ENCODE results near the gene ALCAM.

Gene ALCAM

DNA sequence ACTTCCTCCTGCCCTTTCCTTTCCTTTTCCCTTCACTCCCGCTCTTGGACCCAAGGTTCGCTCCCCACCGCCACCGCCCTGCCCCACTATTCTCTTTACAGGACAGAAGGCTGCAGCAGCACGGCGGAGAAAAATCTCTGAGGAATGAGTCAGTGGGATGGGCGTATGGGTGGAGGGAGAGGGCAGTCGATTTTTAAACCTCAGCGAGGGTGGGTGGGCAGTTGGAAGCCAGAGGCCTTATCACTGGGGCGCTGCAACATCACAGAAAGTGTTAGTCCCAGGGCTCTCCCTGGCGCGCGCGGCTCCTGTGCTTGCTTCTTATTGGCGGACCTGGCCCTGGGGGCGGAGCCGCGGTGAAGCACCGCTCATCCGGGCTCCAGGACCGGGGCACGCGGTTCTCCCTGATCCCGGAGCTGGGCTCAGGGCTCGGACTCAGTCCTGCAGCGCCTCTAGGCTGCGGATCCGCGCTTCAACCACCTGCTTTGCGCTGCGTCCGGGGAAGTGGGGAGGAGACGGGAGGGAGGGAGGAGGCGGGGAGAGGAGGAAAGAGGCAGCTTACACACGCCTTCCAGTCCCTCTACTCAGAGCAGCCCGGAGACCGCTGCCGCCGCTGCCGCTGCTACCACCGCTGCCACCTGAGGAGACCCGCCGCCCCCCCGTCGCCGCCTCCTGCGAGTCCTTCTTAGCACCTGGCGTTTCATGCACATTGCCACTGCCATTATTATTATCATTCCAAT lies at the start of gene ALCAM:
TSS of gene ALCAM (plus strand) at position 584 of the 737 bp plus-strand sequence.
- peak; percentile 98 for DNase-seq (ENCODE audit: low read depth)
- H3K4me3 ChIP-seq (ENCODE audit: control insufficient read depth, low read depth, low read length) = peak within 1 kb of the TSS; percentile 89
- TF ChIP-seq, protein P1, sequence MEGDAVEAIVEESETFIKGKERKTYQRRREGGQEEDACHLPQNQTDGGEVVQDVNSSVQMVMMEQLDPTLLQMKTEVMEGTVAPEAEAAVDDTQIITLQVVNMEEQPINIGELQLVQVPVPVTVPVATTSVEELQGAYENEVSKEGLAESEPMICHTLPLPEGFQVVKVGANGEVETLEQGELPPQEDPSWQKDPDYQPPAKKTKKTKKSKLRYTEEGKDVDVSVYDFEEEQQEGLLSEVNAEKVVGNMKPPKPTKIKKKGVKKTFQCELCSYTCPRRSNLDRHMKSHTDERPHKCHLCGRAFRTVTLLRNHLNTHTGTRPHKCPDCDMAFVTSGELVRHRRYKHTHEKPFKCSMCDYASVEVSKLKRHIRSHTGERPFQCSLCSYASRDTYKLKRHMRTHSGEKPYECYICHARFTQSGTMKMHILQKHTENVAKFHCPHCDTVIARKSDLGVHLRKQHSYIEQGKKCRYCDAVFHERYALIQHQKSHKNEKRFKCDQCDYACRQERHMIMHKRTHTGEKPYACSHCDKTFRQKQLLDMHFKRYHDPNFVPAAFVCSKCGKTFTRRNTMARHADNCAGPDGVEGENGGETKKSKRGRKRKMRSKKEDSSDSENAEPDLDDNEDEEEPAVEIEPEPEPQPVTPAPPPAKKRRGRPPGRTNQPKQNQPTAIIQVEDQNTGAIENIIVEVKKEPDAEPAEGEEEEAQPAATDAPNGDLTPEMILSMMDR (conservative IDR thresholded peaks at IDR 0.05; ENCODE audit: control insufficient read depth, insufficient read depth, low read depth, low read length) = peak; percentile 55

DNA sequence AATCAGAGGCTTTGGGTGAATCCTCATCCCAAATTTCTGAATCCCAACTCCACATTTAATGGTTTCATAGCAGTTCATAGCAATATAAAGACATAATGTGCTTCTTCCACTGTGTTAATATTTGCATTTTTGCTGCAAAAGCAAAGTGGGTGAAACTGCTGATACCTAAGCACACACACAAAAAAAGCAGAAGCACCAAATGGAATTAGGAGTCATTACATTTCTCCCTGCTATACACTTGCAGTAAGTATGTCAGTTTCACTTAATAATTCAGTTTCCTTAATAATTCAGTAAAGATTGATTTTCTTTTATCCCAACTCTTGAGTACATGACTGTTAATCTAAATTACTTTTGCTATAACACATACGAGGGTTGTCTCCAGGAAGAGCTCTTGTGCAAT lies 48.9 kb upstream of the ALCAM start:
- no peak for DNase-seq (ENCODE audit: low read depth)
- TF ChIP-seq, protein P1 (conservative IDR thresholded peaks at IDR 0.05; ENCODE audit: control insufficient read depth, insufficient read depth, low read depth, low read length) = no peak
- H3K4me3 ChIP-seq (ENCODE audit: control insufficient read depth, low read depth, low read length) = no peak overlapping the region

DNA sequence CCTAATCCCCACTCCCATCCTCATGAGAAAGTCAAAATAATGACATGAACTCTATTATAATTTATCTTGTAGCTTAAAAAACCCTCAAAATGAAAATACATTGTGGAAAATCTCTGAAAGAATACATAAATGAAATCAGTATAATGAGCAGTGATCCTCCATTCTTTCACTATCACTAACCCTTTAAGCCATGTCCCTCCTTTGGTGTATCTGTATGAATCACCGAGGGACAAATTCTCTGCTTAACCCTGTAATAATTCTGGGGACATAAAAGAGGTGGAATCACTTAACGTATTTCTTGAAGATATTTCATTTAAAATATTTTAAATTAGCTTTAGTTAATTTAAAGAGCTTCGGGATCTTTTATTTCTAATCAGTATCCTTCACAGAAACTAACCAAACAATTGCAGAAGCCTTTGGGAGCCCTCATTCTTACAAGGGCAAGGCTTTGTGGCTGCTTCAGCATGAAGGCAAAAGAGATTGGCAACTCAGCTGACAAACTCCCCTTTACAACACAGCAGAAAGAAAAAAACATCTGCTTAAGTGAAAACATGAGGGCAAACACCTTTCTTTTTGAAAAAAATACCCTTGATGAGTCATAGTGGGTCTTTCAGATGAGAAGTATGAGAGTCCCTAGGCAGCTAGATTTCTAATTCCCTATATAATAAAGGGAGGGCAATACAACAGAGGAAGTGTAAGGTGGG lies 44.0 kb upstream of the ALCAM start:
- no peak overlapping the region for H3K4me3 ChIP-seq (ENCODE audit: control insufficient read depth, low read depth, low read length)
- peak; percentile 25 for DNase-seq (ENCODE audit: low read depth)
- TF ChIP-seq, protein P1 (conservative IDR thresholded peaks at IDR 0.05; ENCODE audit: control insufficient read depth, insufficient read depth, low read depth, low read length) = no peak

DNA sequence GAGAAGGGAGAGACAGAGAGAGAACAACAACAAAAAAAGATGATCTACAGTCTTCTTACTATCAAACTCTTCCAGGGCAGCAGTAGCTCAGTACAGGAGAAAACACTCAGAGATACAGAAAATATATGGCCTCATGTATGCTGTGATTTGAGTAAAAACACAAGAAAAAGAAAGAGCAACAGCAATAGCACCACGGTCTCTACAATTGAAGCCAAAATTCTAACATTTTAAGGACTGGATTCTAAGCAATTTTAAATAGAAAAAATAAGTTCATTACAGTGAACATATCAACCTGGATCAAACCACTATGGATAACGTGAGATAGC lies 43.5 kb upstream of the ALCAM start:
- TF ChIP-seq, protein P1 (conservative IDR thresholded peaks at IDR 0.05; ENCODE audit: control insufficient read depth, insufficient read depth, low read depth, low read length) = no peak
- H3K4me3 ChIP-seq (ENCODE audit: control insufficient read depth, low read depth, low read length) = no peak overlapping the region
- no peak for DNase-seq (ENCODE audit: low read depth)

DNA sequence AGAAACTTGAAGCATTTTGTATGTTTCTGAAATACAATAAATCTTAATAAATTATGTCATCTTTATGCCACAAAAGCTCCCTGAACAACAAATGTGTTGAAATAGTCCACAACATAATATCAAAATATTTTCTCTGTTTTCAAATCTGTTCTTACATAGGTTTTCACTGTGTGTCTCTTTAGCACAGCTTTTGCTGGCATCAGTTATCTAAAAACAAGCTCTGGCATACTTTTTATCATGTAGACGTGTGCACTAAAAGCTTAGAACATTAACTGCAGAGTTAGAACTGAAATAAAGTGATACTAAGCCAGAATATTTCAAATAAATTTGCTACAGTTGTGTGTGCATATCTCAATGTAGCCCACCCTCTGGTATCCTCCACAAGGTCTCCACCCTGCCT lies 41.8 kb upstream of the ALCAM start:
- no peak for DNase-seq (ENCODE audit: low read depth)
- TF ChIP-seq, protein P1 (conservative IDR thresholded peaks at IDR 0.05; ENCODE audit: control insufficient read depth, insufficient read depth, low read depth, low read length) = no peak
- H3K4me3 ChIP-seq (ENCODE audit: control insufficient read depth, low read depth, low read length) = no peak overlapping the region

DNA sequence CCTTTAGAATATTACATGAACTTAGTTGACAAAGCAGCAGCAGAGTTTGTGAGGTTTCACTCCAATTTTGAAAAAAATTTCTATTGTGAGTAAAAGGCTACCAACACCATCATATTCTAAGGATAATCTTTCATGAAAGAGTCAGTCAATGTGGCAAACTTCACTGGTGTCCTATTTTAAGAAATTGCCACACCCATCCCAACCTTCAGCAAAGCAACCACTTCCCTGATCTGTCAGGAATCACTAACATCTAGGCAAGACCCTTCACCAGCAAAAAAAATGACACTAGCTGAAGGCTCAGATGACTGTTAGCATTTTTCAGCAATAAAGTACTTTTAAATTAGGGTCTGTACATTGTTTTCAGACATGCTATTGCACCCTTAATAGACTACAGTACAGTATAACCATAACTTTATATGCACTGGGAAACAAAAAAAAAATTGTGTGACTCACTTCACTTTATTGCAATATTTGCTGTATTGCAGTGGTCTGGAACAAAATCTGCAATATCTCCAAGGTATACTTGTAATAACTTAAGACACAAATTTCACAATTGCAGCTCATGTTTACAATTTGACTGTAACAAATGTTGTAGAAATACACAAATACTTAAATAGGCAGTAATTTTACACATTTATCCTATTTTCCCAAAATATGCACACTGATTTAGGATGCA lies 38.9 kb upstream of the ALCAM start:
- no peak overlapping the region for H3K4me3 ChIP-seq (ENCODE audit: control insufficient read depth, low read depth, low read length)
- DNase-seq (ENCODE audit: low read depth) = peak; percentile 37
- TF ChIP-seq, protein P1 (conservative IDR thresholded peaks at IDR 0.05; ENCODE audit: control insufficient read depth, insufficient read depth, low read depth, low read length) = no peak
